BLaER1 (cell line): ENCODE measurements around the gene MRPL45.
"Not testable (repeated sequence)": the region's sequence is repeated elsewhere in the genome, so short reads cannot be mapped to it uniquely, and the experiment has no call there.

ENCODE experiments used
- H3K27ac ChIP-seq: shearing (Covaris generic); formaldehyde crosslinking; 2 replicates; pipeline ENCODE4 v1.8.1; 2022
- H3K27me3 ChIP-seq: shearing (Covaris generic); formaldehyde crosslinking; 2 replicates; pipeline ENCODE4 v1.8.1; 2022
- H3K36me3 ChIP-seq: shearing (Covaris generic); formaldehyde crosslinking; 2 replicates; pipeline ENCODE4 v1.8.1; 2022
- H3K4me1 ChIP-seq: shearing (Covaris generic); formaldehyde crosslinking; 2 replicates; pipeline ENCODE4 v1.8.1; 2022
- H3K4me2 ChIP-seq: shearing (Covaris generic); formaldehyde crosslinking; 2 replicates; pipeline ENCODE4 v1.8.1; 2022
- H3K4me3 ChIP-seq: shearing (Covaris generic); formaldehyde crosslinking; 2 replicates; pipeline ENCODE4 v1.8.1; 2022
- H3K9ac ChIP-seq: shearing (Covaris generic); formaldehyde crosslinking; 2 replicates; pipeline ENCODE4 v1.8.1; 2022
- H3K9me3 ChIP-seq: shearing (Covaris generic); formaldehyde crosslinking; 2 replicates; pipeline ENCODE4 v1.8.1; 2022
- H4K20me1 ChIP-seq: shearing (Covaris generic); formaldehyde crosslinking; 2 replicates; pipeline ENCODE4 v1.8.1; 2022
- Cebpa-rat ChIP-seq: shearing (Covaris generic); IDR thresholded peaks from 2 replicates; pipeline ENCODE4 v1.8.1; 2022

The MRPL45 gene

GRCh38 chr17:38295602-38296365 is 1.2 kb upstream of the MRPL45 start:
- not testable (repeated sequence) for H3K27me3 ChIP-seq, H4K20me1 ChIP-seq, H3K9me3 ChIP-seq, H3K9ac ChIP-seq
- peaks cover 11% of the 10 kb centered on the region for H3K36me3 ChIP-seq
- H3K4me3 ChIP-seq, result peak overlapping the region; percentile 68; the same call in 1 of the 2 replicates
- H3K27ac ChIP-seq, result 0 out of 2 replicates have a peak overlapping the region, but pooled peaks have one; percentile 70
- H3K4me2 ChIP-seq, result peak overlapping the region; percentile 28
- 0 out of 2 replicates have a peak, but pooled peaks cover 12% of the 10 kb centered on the region for H3K4me1 ChIP-seq

GRCh38 chr17:38315497-38315896 is 18.5 kb downstream of the MRPL45 start:
- no peaks in the 10 kb centered on the region for H4K20me1 ChIP-seq
- no peaks in the 10 kb centered on the region for H3K27me3 ChIP-seq
- H3K27ac ChIP-seq, result no peak overlapping the region
- H3K4me2 ChIP-seq, result no peak overlapping the region
- H3K36me3 ChIP-seq, result peaks cover 64% of the 10 kb centered on the region
- no peak for TF ChIP-seq Cebpa-rat
- no peaks in the 10 kb centered on the region for H3K4me1 ChIP-seq
- no peak overlapping the region for H3K4me3 ChIP-seq
- H3K9ac ChIP-seq, result no peak overlapping the region
- H3K9me3 ChIP-seq, result no peaks in the 10 kb centered on the region

DNA sequence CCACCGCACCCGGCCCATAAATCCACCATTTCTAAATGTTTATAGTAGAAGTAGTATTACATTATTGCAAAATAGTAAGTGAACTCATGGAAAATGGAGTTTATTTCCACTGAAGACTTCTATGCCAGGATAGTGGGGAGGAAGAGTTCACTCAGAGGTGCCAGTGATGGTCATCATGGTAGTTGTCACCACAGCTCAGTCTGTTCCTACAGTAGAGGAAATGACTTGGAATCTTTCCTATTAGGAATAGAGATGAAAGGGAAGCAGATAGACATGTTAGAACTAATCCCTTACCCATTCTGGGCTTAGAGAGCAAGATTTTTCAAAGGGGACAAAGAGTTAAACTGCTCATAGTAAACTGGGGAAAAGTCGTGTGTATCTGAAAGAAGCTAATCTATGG is 20.1 kb downstream of the MRPL45 start:
- peaks cover 71% of the 10 kb centered on the region for H3K36me3 ChIP-seq
- H3K9ac ChIP-seq, result no peak overlapping the region
- no peak overlapping the region for H3K27ac ChIP-seq
- H3K4me2 ChIP-seq, result no peak overlapping the region
- no peaks in the 10 kb centered on the region for H3K27me3 ChIP-seq
- H3K4me3 ChIP-seq, result no peak overlapping the region
- no peaks in the 10 kb centered on the region for H3K9me3 ChIP-seq
- no peaks in the 10 kb centered on the region for H4K20me1 ChIP-seq
- no peak for TF ChIP-seq Cebpa-rat
- H3K4me1 ChIP-seq, result no peaks in the 10 kb centered on the region

- no peaks in the 10 kb centered on the region for H3K27me3 ChIP-seq
- H3K36me3 ChIP-seq, result peaks cover 72% of the 10 kb centered on the region
- H3K4me1 ChIP-seq, result peaks cover 24% of the 10 kb centered on the region
- no peak for TF ChIP-seq Cebpa-rat
- H4K20me1 ChIP-seq, result no peaks in the 10 kb centered on the region
- no peak overlapping the region for H3K9ac ChIP-seq
- H3K27ac ChIP-seq, result no peak overlapping the region
- no peak overlapping the region for H3K4me2 ChIP-seq
- H3K9me3 ChIP-seq, result no peaks in the 10 kb centered on the region
- H3K4me3 ChIP-seq, result no peak overlapping the region
Observed at GRCh38 chr17:38320482-38320881, 23.5 kb downstream of the MRPL45 start.

GRCh38 chr17:38322156-38322779 is 25.3 kb downstream of the MRPL45 start:
- no peaks in the 10 kb centered on the region for H3K27me3 ChIP-seq
- H3K4me2 ChIP-seq, result no peak overlapping the region
- no peak overlapping the region for H3K4me3 ChIP-seq
- H3K36me3 ChIP-seq, result peaks cover 55% of the 10 kb centered on the region
- H3K4me1 ChIP-seq, result peaks cover 42% of the 10 kb centered on the region
- no peaks in the 10 kb centered on the region for H3K9me3 ChIP-seq
- H3K27ac ChIP-seq, result no peak overlapping the region
- TF ChIP-seq Cebpa-rat, result no peak
- H4K20me1 ChIP-seq, result no peaks in the 10 kb centered on the region
- no peak overlapping the region for H3K9ac ChIP-seq

DNA sequence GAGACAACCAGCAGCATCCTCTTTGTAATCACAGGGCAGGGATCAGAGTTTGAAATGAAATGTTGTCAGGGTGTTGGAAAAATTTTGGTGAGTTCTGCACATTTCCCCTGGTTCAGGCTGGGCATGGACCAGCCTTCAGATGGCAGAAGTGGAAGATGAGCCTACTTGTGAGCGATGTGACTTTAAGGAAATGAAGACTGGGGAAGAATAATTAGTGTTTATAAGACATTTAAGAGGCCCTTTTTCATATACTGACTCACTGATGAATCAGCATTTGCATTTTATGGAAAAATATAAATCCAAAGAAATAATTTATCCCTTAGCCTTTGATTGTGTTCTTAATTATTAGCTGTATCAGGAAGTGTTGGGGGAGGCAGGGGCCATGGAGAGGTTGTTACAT is 25.9 kb downstream of the MRPL45 start:
- no peak for TF ChIP-seq Cebpa-rat
- Histone ChIP-seq H3K27ac (no peak overlapping the region), H3K36me3 (peaks cover 48% of the 10 kb centered on the region), H4K20me1 (no peaks in the 10 kb centered on the region), H3K9ac (no peak overlapping the region), H3K4me2 (no peak overlapping the region), H3K9me3 (no peaks in the 10 kb centered on the region), H3K27me3 (no peaks in the 10 kb centered on the region), H3K4me1 (peaks cover 48% of the 10 kb centered on the region), H3K4me3 (no peak overlapping the region)

GRCh38 chr17:38324141-38324697 is 27.3 kb downstream of the MRPL45 start:
- Histone ChIP-seq H3K4me1 (peaks cover 62% of the 10 kb centered on the region), H4K20me1 (no peaks in the 10 kb centered on the region), H3K9me3 (no peaks in the 10 kb centered on the region), H3K4me3 (no peak overlapping the region), H3K36me3 (peaks cover 45% of the 10 kb centered on the region), H3K27ac (peak overlapping the region; percentile 81), H3K27me3 (no peaks in the 10 kb centered on the region), H3K9ac (peak overlapping the region; percentile 72; the same call in 1 of the 2 replicates), H3K4me2 (peak overlapping the region; percentile 85)
- TF ChIP-seq Cebpa-rat, result no peak

GRCh38 chr17:38324772-38325171 is 27.8 kb downstream of the MRPL45 start:
- Histone ChIP-seq H3K27me3 (no peaks in the 10 kb centered on the region), H3K4me2 (peak overlapping the region; percentile 85), H3K4me3 (0 out of 2 replicates have a peak overlapping the region, but pooled peaks have one; percentile 37)

GRCh38 chr17:38325221-38325851 is 28.4 kb downstream of the MRPL45 start:
- Histone ChIP-seq H3K4me3 (0 out of 2 replicates have a peak overlapping the region, but pooled peaks have one; percentile 37), H3K4me2 (peak overlapping the region; percentile 85), H3K36me3 (peaks cover 34% of the 10 kb centered on the region), H3K9ac (peak overlapping the region; percentile 72), H3K9me3 (no peaks in the 10 kb centered on the region), H3K27me3 (no peaks in the 10 kb centered on the region), H3K27ac (peak overlapping the region; percentile 81), H3K4me1 (peaks cover 73% of the 10 kb centered on the region), H4K20me1 (no peaks in the 10 kb centered on the region)
- no peak for TF ChIP-seq Cebpa-rat

More at GRCh38 chr17:38324772-38325171, 27.8 kb downstream of the MRPL45 start:
- Histone ChIP-seq H4K20me1 (no peaks in the 10 kb centered on the region), H3K4me1 (peaks cover 67% of the 10 kb centered on the region), H3K9ac (peak overlapping the region; percentile 72), H3K36me3 (peaks cover 39% of the 10 kb centered on the region), H3K27ac (peak overlapping the region; percentile 81), H3K9me3 (no peaks in the 10 kb centered on the region)
- no peak for TF ChIP-seq Cebpa-rat
